Activated T-cell treated with anti-CD3 and anti-CD28 coated beads, Interleukin-2, amount 50 U/mL, for 1 hour (primary cell): ENCODE data around the gene SELENBP1.

Experiments used
- DNase-seq: peaks from one replicate; pipeline ENCODE4 v3.0.0-alpha.2; 2020

SELENBP1 gene

DNA sequence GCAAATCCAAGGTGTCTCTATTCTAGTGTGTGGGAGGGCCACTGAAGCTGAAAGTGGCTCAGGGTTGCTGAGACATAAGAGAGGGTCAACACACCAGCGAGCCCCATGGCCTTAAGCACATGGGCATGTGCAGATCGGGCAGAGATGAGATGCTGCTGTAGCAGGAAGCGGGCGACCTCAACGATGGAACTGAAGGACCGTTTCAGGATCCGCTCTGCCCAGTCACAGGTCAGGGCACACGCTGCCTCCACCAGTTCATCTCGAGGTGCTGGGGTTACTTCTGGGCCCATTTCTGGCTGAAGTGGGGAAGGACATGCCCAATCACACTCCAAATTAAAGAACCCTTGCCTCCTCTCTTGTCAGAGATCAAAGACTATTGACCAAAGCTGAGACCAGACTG is 28.9 kb downstream of the SELENBP1 start:
- DNase-seq: no peak

DNA sequence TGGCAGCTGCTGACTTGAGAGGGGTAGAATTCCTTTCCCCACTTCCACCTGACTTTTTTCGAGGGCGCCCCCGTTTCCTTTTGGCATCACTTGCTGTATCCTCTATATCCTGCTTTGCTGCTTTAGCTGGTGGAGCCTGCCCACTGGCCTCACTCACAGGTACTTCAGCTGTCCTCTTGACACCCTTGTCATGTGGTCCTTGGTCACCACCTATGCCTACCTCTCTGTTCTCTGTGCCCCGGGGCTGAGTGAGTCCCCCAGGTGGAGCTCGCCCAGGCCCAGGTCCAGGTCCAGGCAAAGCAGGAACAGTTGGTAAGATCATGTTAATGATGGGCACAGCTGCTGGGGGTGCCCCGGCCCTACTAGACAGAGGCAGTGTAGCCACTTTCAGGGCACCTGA is 29.9 kb downstream of the SELENBP1 start:
- DNase-seq: no peak

GRCh38 chr1:151342021-151342420 is 30.5 kb downstream of the SELENBP1 start:
- no peak for DNase-seq

DNA sequence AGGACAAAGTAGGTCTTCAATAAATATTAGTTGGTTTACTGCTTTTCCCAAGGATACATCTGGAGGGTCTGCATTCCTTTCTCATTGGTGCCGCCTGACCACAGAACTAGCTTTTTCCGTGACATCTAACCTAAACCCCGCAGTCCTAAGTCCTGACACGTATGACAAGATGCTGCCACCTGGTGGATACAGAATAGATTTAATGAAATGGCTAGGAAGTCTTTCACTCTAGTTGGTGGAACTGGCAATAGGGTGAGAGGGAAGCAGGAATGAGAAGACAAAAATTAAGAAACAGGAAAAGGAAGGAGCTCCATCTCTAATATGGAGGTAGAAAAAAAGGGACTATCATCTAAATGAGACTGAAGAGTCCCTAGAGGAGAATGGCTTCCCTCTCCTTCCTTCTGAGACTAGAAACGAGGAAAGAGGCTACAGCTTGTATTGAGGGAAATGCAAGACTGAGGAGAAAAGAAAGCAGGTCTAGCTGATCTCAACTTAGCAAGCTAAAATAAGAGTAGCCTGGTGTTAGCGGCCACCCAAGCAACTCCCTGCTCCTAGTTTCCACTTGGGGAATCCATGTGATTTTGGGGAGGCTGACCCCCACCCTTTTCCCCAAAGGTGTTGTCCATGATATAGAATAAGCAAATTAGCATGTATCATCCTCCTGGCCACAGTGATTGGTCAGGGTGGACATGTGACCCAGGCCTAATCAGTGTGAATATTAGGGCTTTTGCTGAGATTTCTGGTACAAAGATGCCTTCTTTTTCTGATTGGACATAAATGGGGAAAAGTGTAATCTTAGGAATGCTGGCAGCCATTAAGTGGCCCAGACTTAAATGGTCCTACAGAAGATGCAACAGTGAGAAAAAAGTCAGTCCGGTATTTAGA is 31.4 kb downstream of the SELENBP1 start:
- DNase-seq: peak; percentile 33

GRCh38 chr1:151336556-151336955 is 35.9 kb downstream of the SELENBP1 start:
- DNase-seq: no peak

DNA sequence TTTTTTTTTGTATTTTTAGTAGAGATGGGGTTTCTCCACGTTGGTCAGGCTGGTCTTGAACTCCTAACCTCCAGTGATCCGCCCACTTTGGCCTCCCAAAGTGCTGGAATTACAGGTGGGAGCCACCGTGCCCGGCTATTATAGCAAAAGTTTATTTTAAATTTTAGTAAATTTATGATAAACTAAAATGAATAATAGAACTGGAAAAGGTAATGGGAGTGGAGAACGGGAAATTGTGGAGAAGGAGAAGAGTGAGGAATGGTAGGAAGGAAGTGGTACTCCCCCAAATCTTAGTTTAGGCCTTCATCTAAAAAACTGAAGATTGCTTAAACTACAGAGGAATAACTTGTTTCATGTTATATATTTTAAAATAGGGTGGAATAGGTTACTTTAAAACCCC is 37.7 kb downstream of the SELENBP1 start:
- no peak for DNase-seq

DNA sequence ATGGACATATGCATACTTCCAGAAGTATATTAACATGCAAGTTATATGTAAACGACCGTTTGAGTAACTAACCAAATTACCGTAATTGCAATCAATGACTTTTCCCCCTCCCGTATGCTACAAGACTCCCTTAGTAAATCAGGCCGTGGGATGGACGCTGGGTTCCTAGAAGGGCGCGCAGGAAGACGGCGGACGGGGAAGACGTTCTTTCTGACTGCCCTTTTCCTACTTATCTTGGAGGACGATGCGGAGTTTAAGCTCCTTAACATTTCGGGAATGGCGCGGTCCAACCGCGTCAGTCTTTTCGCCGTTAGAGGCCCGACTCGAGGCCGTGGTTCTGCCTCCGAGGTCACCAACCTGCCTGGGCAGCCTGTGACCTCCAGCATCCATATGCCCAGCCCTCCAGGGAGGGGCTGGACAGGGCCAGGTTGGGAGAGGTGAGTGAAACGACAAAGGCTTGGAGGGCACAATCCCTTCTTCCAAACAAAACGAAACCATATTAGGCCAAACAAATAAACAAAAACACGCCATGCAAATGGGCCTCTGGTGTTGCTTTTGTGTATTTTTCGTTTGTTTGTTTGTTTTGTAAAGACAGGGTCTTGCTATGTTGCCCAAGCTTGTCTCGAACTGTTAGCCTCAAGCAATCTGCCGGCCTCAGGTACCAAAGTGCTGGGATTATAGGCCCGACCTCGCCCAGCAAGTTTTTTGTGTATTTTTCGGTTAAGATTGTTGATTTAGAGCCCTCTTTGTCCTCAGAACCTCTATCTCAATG is 44.4 kb downstream of the SELENBP1 start:
- peak; percentile 43 for DNase-seq

DNA sequence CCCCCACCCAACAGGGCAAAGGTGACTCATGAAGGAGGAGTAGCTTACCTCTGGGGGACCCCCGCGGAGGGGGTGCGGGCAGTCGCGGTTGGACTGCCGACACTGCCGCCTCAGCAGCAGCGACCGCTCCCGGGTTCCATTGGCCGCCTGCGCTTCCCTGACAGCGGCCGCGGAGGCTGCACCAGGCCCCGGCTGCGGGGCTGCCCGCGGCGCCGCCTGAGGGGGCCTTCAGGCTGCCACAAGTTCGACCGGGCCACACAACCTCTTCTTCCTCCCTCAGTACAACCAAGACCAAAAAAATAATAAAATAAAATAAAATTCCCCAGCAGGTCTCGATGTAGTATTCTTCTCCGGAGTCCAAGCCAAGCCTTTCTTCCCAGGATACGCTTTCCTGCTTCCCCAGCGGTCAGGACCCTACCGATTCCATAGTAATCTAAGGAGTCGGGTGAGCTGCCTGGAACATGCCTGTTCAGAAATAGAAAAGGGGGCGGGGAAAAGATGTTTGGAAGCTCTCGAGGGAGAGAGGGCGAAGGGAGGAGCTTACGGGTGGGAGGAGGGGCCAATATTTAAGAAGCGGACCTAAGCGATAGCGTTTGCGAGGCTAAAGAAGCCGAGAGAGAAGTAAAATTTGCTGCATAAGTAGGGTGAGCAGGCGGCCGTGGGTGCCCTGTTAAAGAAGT is 45.1 kb downstream of the SELENBP1 start, which contains the start of gene PI4KB:
Gene PI4KB (minus strand): TSS at position 194 of the 680 bp plus-strand sequence. CDS start 10,935 bp downstream, outside the sequence.
- peak; percentile 80 for DNase-seq

GRCh38 chr1:151326619-151327222 is 45.8 kb downstream of the SELENBP1 start:
- DNase-seq: no peak

GRCh38 chr1:151325646-151326429 is 46.7 kb downstream of the SELENBP1 start:
- no peak for DNase-seq

- no peak for DNase-seq
Observed at GRCh38 chr1:151325231-151325630, 47.3 kb downstream of the SELENBP1 start.

DNA sequence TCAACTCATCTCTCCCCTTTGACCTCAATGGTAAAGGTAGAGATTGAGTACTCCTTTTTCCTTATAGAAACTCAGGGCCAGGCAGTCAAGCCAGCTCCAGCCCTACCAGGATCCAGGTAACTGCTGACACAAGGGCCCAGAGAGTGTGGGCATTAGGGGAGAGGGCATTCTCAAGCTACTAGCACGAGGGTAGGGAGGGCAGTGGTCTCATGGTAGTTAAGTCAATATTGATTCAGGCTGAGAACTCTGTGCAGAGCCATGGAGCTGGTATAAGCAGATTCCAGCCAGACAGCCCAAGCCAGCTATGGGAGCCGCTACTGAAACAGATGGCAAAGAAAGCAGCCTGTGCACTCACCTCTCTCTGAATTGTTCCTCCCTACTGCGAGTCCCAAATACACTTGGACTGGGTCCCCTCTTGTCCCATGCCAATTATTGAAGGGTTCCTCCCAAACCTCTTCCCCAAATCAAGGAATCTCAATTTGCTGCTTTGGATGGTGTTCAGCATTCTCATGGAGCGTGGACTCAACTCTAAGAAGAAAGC is 48.0 kb downstream of the SELENBP1 start:
- DNase-seq: no peak

DNA sequence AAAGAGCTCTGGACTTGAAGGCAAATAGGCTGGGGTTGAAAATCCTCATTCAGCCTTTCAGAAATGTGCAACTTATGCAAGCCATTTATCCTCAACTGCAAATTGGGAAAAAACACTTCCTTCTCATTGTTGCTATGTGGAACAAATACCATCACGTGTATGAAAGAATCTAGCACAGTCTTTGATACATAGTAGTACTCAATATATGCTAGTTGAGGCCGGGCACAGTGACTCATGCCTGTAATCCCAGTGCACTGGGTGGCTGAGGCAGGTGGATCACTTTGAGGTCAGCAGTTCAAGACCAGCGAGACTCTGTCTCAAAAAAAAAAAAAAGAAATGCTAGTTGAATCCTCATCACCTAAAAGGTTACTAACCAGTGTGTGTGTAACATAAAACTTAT is 53.5 kb downstream of the SELENBP1 start:
- DNase-seq: no peak

DNA sequence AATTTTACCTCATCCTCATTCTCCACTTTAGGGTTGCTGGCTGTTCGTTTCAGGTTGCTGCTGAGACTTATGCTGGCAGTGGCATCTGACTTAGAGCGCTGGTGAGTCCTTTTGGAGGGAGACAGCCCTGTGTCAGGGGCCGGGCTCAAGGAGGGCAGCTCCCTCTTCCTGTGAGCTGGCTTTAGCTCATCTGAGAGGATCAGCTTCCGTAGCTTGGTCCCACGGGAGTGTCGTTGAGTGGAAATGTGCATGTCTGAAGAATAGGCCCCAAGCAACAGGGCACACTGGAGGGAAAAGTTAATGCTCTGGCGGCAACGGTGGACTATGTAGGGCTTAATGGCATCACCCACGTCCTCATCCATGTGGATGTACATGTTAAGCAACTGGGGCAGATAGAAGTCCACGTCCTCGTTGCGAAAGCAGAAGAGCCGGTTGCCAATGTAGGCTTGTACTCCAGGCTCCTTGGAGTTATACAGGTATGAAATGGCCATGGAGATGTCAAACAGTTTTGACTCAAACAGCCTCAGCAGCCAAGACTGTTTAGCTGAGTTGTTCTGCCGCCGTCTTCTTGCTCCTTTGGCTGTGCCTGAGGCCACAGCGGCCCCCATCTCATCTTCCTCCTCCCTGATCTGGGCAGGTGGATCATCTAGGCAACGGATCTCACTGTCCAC is 56.8 kb downstream of the SELENBP1 start:
- no peak for DNase-seq
